Stimulated activated CD8-positive, alpha-beta memory T cell treated with anti-CD3 and anti-CD28 coated beads, Interleukin-12 subunit alpha, Interleukin-12 subunit beta, amount 100 ng/mL, for 1 hour (primary cell): ENCODE results near the gene IFNLR1.
"Not testable (repeated sequence)": the region's sequence is repeated elsewhere in the genome, so short reads cannot be mapped to it uniquely, and the experiment has no call there.

Experiments used
- DNase-seq: peaks from one replicate; pipeline ENCODE4 v3.0.0-alpha.2; 2020; ENCODE audit warnings: low read depth

The IFNLR1 gene

GRCh38 chr1:24186993-24187790 is at the start of gene IFNLR1:
Gene IFNLR1 (minus strand): TSS chr1:24187289. CDS start chr1:24187248, 41 bp downstream.
- peak; percentile 33 for DNase-seq

- no peak for DNase-seq
Observed at GRCh38 chr1:24235921-24236788, 49.1 kb upstream of the IFNLR1 start.

- no peak for DNase-seq
Observed at GRCh38 chr1:24233684-24234600, 46.9 kb upstream of the IFNLR1 start.

- no peak for DNase-seq
Observed at GRCh38 chr1:24231701-24232100, 44.6 kb upstream of the IFNLR1 start.

- no peak for DNase-seq
Observed at GRCh38 chr1:24228311-24228710, 41.2 kb upstream of the IFNLR1 start.

GRCh38 chr1:24226749-24227148 is 39.7 kb upstream of the IFNLR1 start:
- DNase-seq: no peak

GRCh38 chr1:24224761-24225160 is 37.7 kb upstream of the IFNLR1 start:
- no peak for DNase-seq

GRCh38 chr1:24224086-24224485 is 37.0 kb upstream of the IFNLR1 start:
- DNase-seq: no peak

GRCh38 chr1:24222793-24223192 is 35.7 kb upstream of the IFNLR1 start:
- no peak for DNase-seq

- DNase-seq: no peak
Observed at GRCh38 chr1:24222008-24222605, 35.0 kb upstream of the IFNLR1 start.

- no peak for DNase-seq
Observed at GRCh38 chr1:24221246-24221645, 34.2 kb upstream of the IFNLR1 start.

- DNase-seq: no peak
Observed at GRCh38 chr1:24216276-24217074, 29.4 kb upstream of the IFNLR1 start.

- no peak for DNase-seq
Observed at GRCh38 chr1:24215226-24215814, 28.2 kb upstream of the IFNLR1 start.

GRCh38 chr1:24212376-24212775 is 25.3 kb upstream of the IFNLR1 start:
- DNase-seq: no peak

GRCh38 chr1:24210195-24210627 is 23.1 kb upstream of the IFNLR1 start:
- no peak for DNase-seq

- DNase-seq: no peak
Observed at GRCh38 chr1:24209097-24209496, 22.0 kb upstream of the IFNLR1 start.

- DNase-seq: no peak
Observed at GRCh38 chr1:24207709-24208108, 20.6 kb upstream of the IFNLR1 start.

GRCh38 chr1:24207395-24207687 is 20.3 kb upstream of the IFNLR1 start:
- not testable (repeated sequence) for DNase-seq

- DNase-seq: no peak
Observed at GRCh38 chr1:24206516-24207394, 19.7 kb upstream of the IFNLR1 start.

- no peak for DNase-seq
Observed at GRCh38 chr1:24206083-24206464, 19.0 kb upstream of the IFNLR1 start.
